OCI-LY3 (cell line): ENCODE data around the gene C20orf202.

Experiments
- EZH2phosphoT487 ChIP-seq: fragments of 200-600 bp; shearing (Covaris generic); IDR thresholded peaks from 2 replicates; pipeline ENCODE4 v1.6.1; 2018; ENCODE audit warnings: antibody characterized with exemption, mixed run types, low read depth
- TF ChIP-seq, protein P1 (sequence below): fragments of 200-600, 300-600 bp; sonication (generic); IDR thresholded peaks from 2 replicates; pipeline ENCODE4 v1.5.1; 2014; ENCODE audit warnings: antibody characterized with exemption, low read length, low read depth

DNA sequence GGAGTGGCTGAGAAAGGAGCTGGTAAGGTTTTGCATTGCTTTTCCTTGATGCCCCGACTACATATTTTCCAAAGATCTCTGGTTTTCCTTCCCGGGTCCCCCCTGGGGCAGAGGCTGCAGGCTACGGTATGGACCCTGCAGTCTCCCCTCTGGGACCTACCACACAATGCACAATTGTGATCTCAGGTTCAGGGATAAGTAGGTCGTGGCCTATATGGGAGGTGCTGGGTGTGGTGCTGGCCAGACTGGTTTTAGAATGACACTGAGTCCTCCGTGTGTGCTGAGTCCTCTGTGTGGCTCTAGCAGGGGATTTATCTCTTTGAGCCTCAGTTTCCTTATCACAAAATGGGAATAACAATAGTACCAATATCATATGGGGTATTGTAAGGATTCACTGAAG is 376 bp downstream of the C20orf202 start:
- TF ChIP-seq, protein P1, sequence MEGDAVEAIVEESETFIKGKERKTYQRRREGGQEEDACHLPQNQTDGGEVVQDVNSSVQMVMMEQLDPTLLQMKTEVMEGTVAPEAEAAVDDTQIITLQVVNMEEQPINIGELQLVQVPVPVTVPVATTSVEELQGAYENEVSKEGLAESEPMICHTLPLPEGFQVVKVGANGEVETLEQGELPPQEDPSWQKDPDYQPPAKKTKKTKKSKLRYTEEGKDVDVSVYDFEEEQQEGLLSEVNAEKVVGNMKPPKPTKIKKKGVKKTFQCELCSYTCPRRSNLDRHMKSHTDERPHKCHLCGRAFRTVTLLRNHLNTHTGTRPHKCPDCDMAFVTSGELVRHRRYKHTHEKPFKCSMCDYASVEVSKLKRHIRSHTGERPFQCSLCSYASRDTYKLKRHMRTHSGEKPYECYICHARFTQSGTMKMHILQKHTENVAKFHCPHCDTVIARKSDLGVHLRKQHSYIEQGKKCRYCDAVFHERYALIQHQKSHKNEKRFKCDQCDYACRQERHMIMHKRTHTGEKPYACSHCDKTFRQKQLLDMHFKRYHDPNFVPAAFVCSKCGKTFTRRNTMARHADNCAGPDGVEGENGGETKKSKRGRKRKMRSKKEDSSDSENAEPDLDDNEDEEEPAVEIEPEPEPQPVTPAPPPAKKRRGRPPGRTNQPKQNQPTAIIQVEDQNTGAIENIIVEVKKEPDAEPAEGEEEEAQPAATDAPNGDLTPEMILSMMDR: no peak
- TF ChIP-seq EZH2phosphoT487: no peak
